8988T (cell line): ENCODE data around the gene MACROH2A2.
"Not testable (repeated sequence)": the region's sequence is repeated elsewhere in the genome, so short reads cannot be mapped to it uniquely, and the experiment has no call there.

ENCODE experiments used
- DNase-seq: peaks from one replicate; pipeline ENCODE4 v3.0.0; 2011

Gene MACROH2A2

GRCh38 chr10:70106958-70107791 lies 54.5 kb downstream of the MACROH2A2 start:
- no peak for DNase-seq

GRCh38 chr10:70109064-70109729 lies 56.6 kb downstream of the MACROH2A2 start:
- no peak for DNase-seq

- no peak for DNase-seq
Observed at GRCh38 chr10:70111496-70111895, 58.9 kb downstream of the MACROH2A2 start.

GRCh38 chr10:70112071-70112470 lies 59.4 kb downstream of the MACROH2A2 start:
- no peak for DNase-seq

GRCh38 chr10:70114902-70115301 lies 62.3 kb downstream of the MACROH2A2 start:
- no peak for DNase-seq

- peak; percentile 65 for DNase-seq
Observed at GRCh38 chr10:70115948-70116682, 63.5 kb downstream of the MACROH2A2 start.

GRCh38 chr10:70117646-70118045 lies 65.0 kb downstream of the MACROH2A2 start:
- DNase-seq: no peak

GRCh38 chr10:70118196-70118595 lies 65.5 kb downstream of the MACROH2A2 start:
- DNase-seq: no peak

GRCh38 chr10:70119197-70119596 lies 66.6 kb downstream of the MACROH2A2 start:
- no peak for DNase-seq

- no peak for DNase-seq
Observed at GRCh38 chr10:70119623-70120022, 67.0 kb downstream of the MACROH2A2 start.

GRCh38 chr10:70120417-70120816 lies 67.8 kb downstream of the MACROH2A2 start:
- no peak for DNase-seq

GRCh38 chr10:70121281-70121949 lies 68.8 kb downstream of the MACROH2A2 start:
- DNase-seq: no peak

- DNase-seq: no peak
Observed at GRCh38 chr10:70122742-70123141, 70.1 kb downstream of the MACROH2A2 start.

- DNase-seq: not testable (repeated sequence)
Observed at GRCh38 chr10:70123166-70123565, 70.5 kb downstream of the MACROH2A2 start.

- DNase-seq: no peak
Observed at GRCh38 chr10:70123817-70124216, 71.2 kb downstream of the MACROH2A2 start.

GRCh38 chr10:70124415-70124814 lies 71.8 kb downstream of the MACROH2A2 start:
- DNase-seq: no peak

- no peak for DNase-seq
Observed at GRCh38 chr10:70124918-70125317, 72.3 kb downstream of the MACROH2A2 start.

- no peak for DNase-seq
Observed at GRCh38 chr10:70125918-70126552, 73.4 kb downstream of the MACROH2A2 start.

- DNase-seq: no peak
Observed at GRCh38 chr10:70126700-70127395, 74.2 kb downstream of the MACROH2A2 start.

- no peak for DNase-seq
Observed at GRCh38 chr10:70130878-70131559, 78.4 kb downstream of the MACROH2A2 start.

GRCh38 chr10:70131560-70131937 lies 78.9 kb downstream of the MACROH2A2 start:
- no peak for DNase-seq
